CD4-positive, alpha-beta T cell treated with Interleukin-10 for 1 hour (primary cell): ENCODE measurements around the gene GUCY2F.

Experiments used
- DNase-seq: peaks from one replicate; pipeline ENCODE4 v3.0.0-alpha.2; 2020

Gene GUCY2F

GRCh38 chrX:109327251-109327650 lies 154.6 kb downstream of the GUCY2F start:
- DNase-seq, result no peak
